ENCODE data around the gene TMPRSS5. TPM values are rescaled to one million over a fixed set of nuclear protein-coding genes. Genes with fewer than 3 reads are reported as not detected.

TMPRSS5 gene
- total RNA-seq, 4 donors from 2014 or later: 0.26 to 0.83 (median 0.37) TPM

GRCh38 chr11:113725407-113725806 lies 19.3 kb upstream of the TMPRSS5 start:
- no peak overlapping the region for H3K4me3 ChIP-seq
- no peaks in the 10 kb centered on the region for H3K27me3 ChIP-seq
- intact Hi-C loops (cut with DNase I): no loop called here
- DNase-seq (ENCODE audit: extremely low spot score): no peak
- no peak overlapping the region for H3K27ac ChIP-seq (replicated peaks in 1 of 4)
- TF ChIP-seq POLR2A (IDR thresholded peaks at IDR 0.05; ENCODE audit: low read depth) (no peak), POLR2AphosphoS5 (IDR thresholded peaks at IDR 0.05) (no peak), CTCF (IDR thresholded peaks at IDR 0.05) (no peak), EP300 (IDR thresholded peaks at IDR 0.05) (no peak)
- H3K36me3 ChIP-seq: peaks cover 0 to 4% (median 2%) of the 10 kb centered on the region in 4 donors
- peaks cover 0 to 8% (median 5%) of the 10 kb centered on the region in 4 donors for H3K4me1 ChIP-seq
- 94% methylated on average over 5 of the region's 5 CpGs for WGBS
- H3K9me3 ChIP-seq: no peaks in the 10 kb centered on the region

GRCh38 chr11:113724778-113725177 lies 18.7 kb upstream of the TMPRSS5 start:
- DNase-seq (ENCODE audit: extremely low spot score): no peak
- no peaks in the 10 kb centered on the region for H3K27me3 ChIP-seq
- intact Hi-C loops (cut with DNase I): no loop called here
- 98% methylated on average over 3 of the region's 3 CpGs for WGBS
- H3K9me3 ChIP-seq: no peaks in the 10 kb centered on the region
- H3K4me3 ChIP-seq: no peak overlapping the region
- H3K4me1 ChIP-seq: peaks cover 0 to 8% (median 5%) of the 10 kb centered on the region in 4 donors
- H3K36me3 ChIP-seq: peaks cover 0 to 8% (median 4%) of the 10 kb centered on the region in 4 donors
- TF ChIP-seq POLR2A (IDR thresholded peaks at IDR 0.05; ENCODE audit: low read depth) (no peak), EP300 (IDR thresholded peaks at IDR 0.05) (no peak), CTCF (IDR thresholded peaks at IDR 0.05) (no peak), POLR2AphosphoS5 (IDR thresholded peaks at IDR 0.05) (no peak)
- H3K27ac ChIP-seq (replicated peaks in 1 of 4): no peak overlapping the region

- no peak for TF ChIP-seq POLR2A (IDR thresholded peaks at IDR 0.05; ENCODE audit: low read depth)
- no peak for TF ChIP-seq CTCF (IDR thresholded peaks at IDR 0.05)
- no peak for TF ChIP-seq POLR2AphosphoS5 (IDR thresholded peaks at IDR 0.05)
- no peak for TF ChIP-seq EP300 (IDR thresholded peaks at IDR 0.05)
- H3K36me3 ChIP-seq: peaks cover 0 to 13% (median 4%) of the 10 kb centered on the region in 4 donors
- WGBS: 88% methylated on average over 4 of the region's 4 CpGs
- no peaks in the 10 kb centered on the region for H3K27me3 ChIP-seq
- DNase-seq (ENCODE audit: extremely low spot score): no peak
- intact Hi-C loops (cut with DNase I): no loop called here
- H3K9me3 ChIP-seq: no peaks in the 10 kb centered on the region
- H3K4me3 ChIP-seq: no peak overlapping the region
- H3K27ac ChIP-seq (replicated peaks in 1 of 4): no peak overlapping the region
- peaks cover 0 to 8% (median 5%) of the 10 kb centered on the region in 4 donors for H3K4me1 ChIP-seq
These were observed 17.7 kb upstream of the TMPRSS5 start for GRCh38 chr11:113723787-113724186.

- TF ChIP-seq POLR2AphosphoS5 (IDR thresholded peaks at IDR 0.05) (no peak), EP300 (IDR thresholded peaks at IDR 0.05) (no peak), POLR2A (IDR thresholded peaks at IDR 0.05; ENCODE audit: low read depth) (no peak), CTCF (IDR thresholded peaks at IDR 0.05) (no peak)
- no peak overlapping the region for H3K27ac ChIP-seq (replicated peaks in 1 of 4)
- no peak overlapping the region for H3K4me3 ChIP-seq
- H3K9me3 ChIP-seq: no peaks in the 10 kb centered on the region
- no peak for DNase-seq (ENCODE audit: extremely low spot score)
- peaks cover 0 to 13% (median 4%) of the 10 kb centered on the region in 4 donors for H3K36me3 ChIP-seq
- 100% methylated on average over 3 of the region's 3 CpGs for WGBS
- intact Hi-C loops (cut with DNase I): no loop called here
- peaks cover 0 to 8% (median 5%) of the 10 kb centered on the region in 4 donors for H3K4me1 ChIP-seq
- no peaks in the 10 kb centered on the region for H3K27me3 ChIP-seq
These were observed 16.8 kb upstream of the TMPRSS5 start for GRCh38 chr11:113722934-113723333.

GRCh38 chr11:113722221-113722620 lies 16.1 kb upstream of the TMPRSS5 start:
- no peak for TF ChIP-seq POLR2A (IDR thresholded peaks at IDR 0.05; ENCODE audit: low read depth)
- no peak for TF ChIP-seq EP300 (IDR thresholded peaks at IDR 0.05)
- TF ChIP-seq CTCF (IDR thresholded peaks at IDR 0.05): no peak
- TF ChIP-seq POLR2AphosphoS5 (IDR thresholded peaks at IDR 0.05): no peak
- H3K4me1 ChIP-seq: peaks cover 0 to 8% (median 5%) of the 10 kb centered on the region in 4 donors
- peaks cover 0 to 13% (median 4%) of the 10 kb centered on the region in 4 donors for H3K36me3 ChIP-seq
- intact Hi-C loops (cut with DNase I): no loop called here
- H3K9me3 ChIP-seq: no peaks in the 10 kb centered on the region
- WGBS: 97% methylated on average over 4 of the region's 4 CpGs
- no peak overlapping the region for H3K4me3 ChIP-seq
- no peaks in the 10 kb centered on the region for H3K27me3 ChIP-seq
- DNase-seq (ENCODE audit: extremely low spot score): no peak
- H3K27ac ChIP-seq (replicated peaks in 1 of 4): no peak overlapping the region

All from esophagus muscularis mucosa (tissue), 4 donors.